Lung (tissue), 12 donors: ENCODE data around the gene TNFSF8. TPM values are rescaled to one million over a fixed set of nuclear protein-coding genes. Genes with fewer than 3 reads are reported as not detected.

Experiments used
- ATAC-seq: fragments of 200-7000 bp; cut with Tn5 transposase; one replicate; pipeline ENCODE4 v1.9.1; 2020; ENCODE audit warnings: moderate number of reproducible peaks; ENCODE audit not compliant: insufficient read depth, low FRiP score
- DNase-seq, 3 donors: peaks; one replicate each; pipeline ENCODE4 v3.0.0-alpha.2; 2013 to 2017
- H3K27ac ChIP-seq, 2 donors: one replicate each; pipeline ENCODE4 v1.5.1; 2013; ENCODE audit warnings: mild to moderate bottlenecking in 2 of 2, moderate library complexity in 2 of 2, control low read depth in 1 of 2, inconsistent platforms in 1 of 2, low read depth in 1 of 2, low read length in 1 of 2
- H3K27me3 ChIP-seq, 3 donors: one replicate each; pipeline ENCODE4 v1.5.1; 2013; ENCODE audit warnings: low read length in 2 of 3; ENCODE audit not compliant: control insufficient read depth in 3 of 3, insufficient read depth in 3 of 3
- H3K36me3 ChIP-seq, 4 donors: one replicate each; pipeline ENCODE4 v1.5.1; 2013; ENCODE audit warnings: low read length in 4 of 4, mild to moderate bottlenecking in 1 of 4, moderate library complexity in 1 of 4; ENCODE audit not compliant: control insufficient read depth in 4 of 4, insufficient read depth in 4 of 4
- H3K4me1 ChIP-seq, 5 donors: one replicate each; pipeline ENCODE4 v1.5.1; 2013; ENCODE audit warnings: low read length in 5 of 5, mild to moderate bottlenecking in 2 of 5, moderate library complexity in 1 of 5; ENCODE audit not compliant: control insufficient read depth in 5 of 5, insufficient read depth in 5 of 5
- H3K4me3 ChIP-seq: one replicate; pipeline ENCODE4 v1.5.1; 2013; ENCODE audit warnings: mild to moderate bottlenecking, control low read depth, moderate library complexity
- H3K9ac ChIP-seq, 2 donors: one replicate each; pipeline ENCODE4 v1.5.1; 2013; ENCODE audit warnings: low read length in 2 of 2, control low read depth in 1 of 2; ENCODE audit not compliant: insufficient read depth in 1 of 2
- H3K9me3 ChIP-seq, 4 donors: one replicate each; pipeline ENCODE4 v1.5.1; 2013; ENCODE audit warnings: low read length in 3 of 4, mild to moderate bottlenecking in 1 of 4, moderate library complexity in 1 of 4; ENCODE audit not compliant: control insufficient read depth in 4 of 4, insufficient read depth in 3 of 4
- WGBS, 2 donors: extraction: QIAGEN DNeasy Blood & Tissue Kit; methylation state at CpG; one replicate each; pipeline ENCODE4 v1.1.7; 2013; 5-methylcytosine and 5-hydroxymethylcytosine counted together
- polyA plus RNA-seq, 2 donors: library from polyadenylated mRNA; stranded (reverse); fragments of 200-250 nt; gene quantifications; one replicate each; pipeline ENCODE4 v1.2.1, GENCODE V29; 2013
- total RNA-seq, 2 donors: library from RNA; depleted of rRNA in 1 of 2; stranded (reverse); fragments of >200 nt in 1 of 2; gene quantifications; one replicate each; pipeline ENCODE4 v1.2.1, GENCODE V29; 2014 to 2021
- TF ChIP-seq, protein P1 (sequence below): IDR thresholded peaks from 2 replicates; pipeline ENCODE4 v1.5.1; 2012; ENCODE audit warnings: mild to moderate bottlenecking; ENCODE audit errors: control extremely low read depth, extremely low read depth
- donor health status: control.
- donor health status: control.
- donor health status: Bipolar disorder and iron deficiency.
- donor health status: healthy.
- donor health status: DM: yes; HTN: yes; CAD: no.

The TNFSF8 gene
- total and polyA plus RNA-seq, 4 donors: 0.61 to 8.7 (median 4.8) TPM

DNA sequence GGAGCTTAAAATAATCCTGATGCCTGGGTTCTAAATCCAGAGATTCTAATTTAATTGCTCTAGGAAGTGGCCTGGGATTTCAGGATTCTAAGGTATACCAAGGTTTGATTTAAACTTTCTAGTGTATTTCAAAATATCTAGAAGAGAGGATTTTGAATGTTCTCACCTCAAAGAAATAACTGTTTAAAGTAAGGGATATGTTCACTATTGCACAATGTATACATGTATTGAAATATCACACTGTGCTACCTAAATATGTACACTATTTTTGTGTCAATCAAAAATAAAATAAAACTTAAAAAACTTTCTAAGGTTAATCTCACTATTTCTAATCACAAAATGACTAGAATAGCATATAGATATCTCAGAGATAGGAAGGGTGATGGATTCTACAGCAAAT lies 34.0 kb downstream of the TNFSF8 start:
- H3K9ac ChIP-seq: no peak overlapping the region
- H3K4me3 ChIP-seq: no peak overlapping the region
- peaks cover 0 to 2% (median 0%) of the 10 kb centered on the region in 4 donors for H3K9me3 ChIP-seq
- TF ChIP-seq, protein P1, sequence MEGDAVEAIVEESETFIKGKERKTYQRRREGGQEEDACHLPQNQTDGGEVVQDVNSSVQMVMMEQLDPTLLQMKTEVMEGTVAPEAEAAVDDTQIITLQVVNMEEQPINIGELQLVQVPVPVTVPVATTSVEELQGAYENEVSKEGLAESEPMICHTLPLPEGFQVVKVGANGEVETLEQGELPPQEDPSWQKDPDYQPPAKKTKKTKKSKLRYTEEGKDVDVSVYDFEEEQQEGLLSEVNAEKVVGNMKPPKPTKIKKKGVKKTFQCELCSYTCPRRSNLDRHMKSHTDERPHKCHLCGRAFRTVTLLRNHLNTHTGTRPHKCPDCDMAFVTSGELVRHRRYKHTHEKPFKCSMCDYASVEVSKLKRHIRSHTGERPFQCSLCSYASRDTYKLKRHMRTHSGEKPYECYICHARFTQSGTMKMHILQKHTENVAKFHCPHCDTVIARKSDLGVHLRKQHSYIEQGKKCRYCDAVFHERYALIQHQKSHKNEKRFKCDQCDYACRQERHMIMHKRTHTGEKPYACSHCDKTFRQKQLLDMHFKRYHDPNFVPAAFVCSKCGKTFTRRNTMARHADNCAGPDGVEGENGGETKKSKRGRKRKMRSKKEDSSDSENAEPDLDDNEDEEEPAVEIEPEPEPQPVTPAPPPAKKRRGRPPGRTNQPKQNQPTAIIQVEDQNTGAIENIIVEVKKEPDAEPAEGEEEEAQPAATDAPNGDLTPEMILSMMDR: no peak
- H3K4me1 ChIP-seq: peaks cover 0 to 19% (median 12%) of the 10 kb centered on the region in 5 donors
- H3K27ac ChIP-seq: no peak overlapping the region
- ATAC-seq (no peak), DNase-seq (no peak)
- H3K27me3 ChIP-seq: no peaks in the 10 kb centered on the region
- H3K36me3 ChIP-seq: no peaks in the 10 kb centered on the region

DNA sequence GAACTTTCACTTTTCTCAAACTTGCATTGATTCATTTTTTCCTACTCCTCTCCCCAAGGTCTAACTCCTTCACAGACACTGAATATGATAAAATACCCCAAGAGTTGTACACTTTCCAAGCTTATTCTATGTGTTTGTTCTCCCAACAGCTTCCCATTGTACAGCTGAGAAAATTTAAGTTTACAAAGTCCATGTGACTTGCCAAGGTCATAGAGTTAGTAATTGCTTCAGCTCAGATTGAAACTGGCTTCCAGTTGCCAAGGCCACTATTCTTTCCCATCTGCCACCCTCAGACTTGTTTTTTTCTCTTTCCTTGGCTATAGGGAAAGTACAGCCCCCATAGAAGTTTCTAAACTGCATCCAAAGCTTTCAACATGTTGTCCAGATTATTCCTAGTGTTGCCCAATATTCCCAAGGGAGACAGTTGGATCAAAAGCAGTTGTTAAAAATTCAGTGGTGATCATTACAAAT lies 34.8 kb downstream of the TNFSF8 start:
- H3K4me1 ChIP-seq: peaks cover 0 to 19% (median 12%) of the 10 kb centered on the region in 5 donors
- H3K27me3 ChIP-seq: no peaks in the 10 kb centered on the region
- TF ChIP-seq, protein P1: no peak
- no peaks in the 10 kb centered on the region for H3K36me3 ChIP-seq
- peak overlapping the region in 1 of 2 donors; percentile 3 for H3K27ac ChIP-seq
- H3K4me3 ChIP-seq: no peak overlapping the region
- no peak overlapping the region for H3K9ac ChIP-seq
- peaks cover 0 to 2% (median 0%) of the 10 kb centered on the region in 4 donors for H3K9me3 ChIP-seq
- DNase-seq (peak in 2 of 3 donors; percentile 40 to 57), ATAC-seq (no peak)

DNA sequence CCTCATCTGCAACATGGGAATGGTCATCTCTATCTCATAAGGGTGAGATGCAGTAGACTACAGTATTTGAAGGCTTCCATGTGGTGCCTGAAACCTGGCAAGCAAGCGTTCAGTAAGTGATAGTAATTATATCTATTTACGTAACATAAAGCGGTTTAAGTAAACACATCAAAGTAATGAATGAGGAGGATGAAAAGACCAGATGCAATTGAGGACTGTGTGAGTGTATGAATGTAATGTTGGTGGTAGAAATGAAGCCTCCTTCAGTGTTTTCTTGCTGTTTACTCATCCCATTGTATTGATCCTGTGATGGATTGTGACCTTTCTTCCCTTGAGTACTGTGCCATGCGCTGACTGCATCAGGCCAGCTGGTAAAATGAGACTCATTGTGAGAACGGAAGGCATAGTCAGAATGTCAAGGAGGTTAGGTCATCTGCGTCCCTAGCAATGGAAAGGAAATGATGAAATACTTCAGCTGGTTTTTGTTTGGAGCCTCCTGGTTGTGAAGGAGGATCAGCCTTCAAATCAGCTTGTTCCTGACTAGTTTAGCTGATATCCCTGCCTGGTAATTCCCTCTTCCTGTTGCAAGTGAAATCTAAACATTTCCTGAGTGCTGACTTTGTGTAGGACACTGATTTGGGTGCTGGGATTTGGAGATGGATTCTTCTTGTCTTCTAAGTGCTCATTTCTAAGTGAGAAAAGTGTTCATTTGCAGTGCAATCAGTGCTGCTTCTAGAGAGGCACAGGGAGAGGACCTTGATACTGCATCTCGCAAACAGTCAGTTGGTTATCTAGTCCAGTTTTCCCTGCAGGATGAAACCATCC lies 35.6 kb downstream of the TNFSF8 start:
- H3K9ac ChIP-seq: no peak overlapping the region
- TF ChIP-seq, protein P1: no peak

More for the DNA sequence above, 35.6 kb downstream of the TNFSF8 start:
- peaks cover 0 to 2% (median 0%) of the 10 kb centered on the region in 4 donors for H3K9me3 ChIP-seq
- H3K27ac ChIP-seq: peak overlapping the region; percentile 3 to 60
- no peak overlapping the region for H3K4me3 ChIP-seq
- DNase-seq (peak; percentile 60 to 89 (median 85)), ATAC-seq (peak; percentile 52)
- no peaks in the 10 kb centered on the region for H3K36me3 ChIP-seq
- H3K4me1 ChIP-seq: peaks cover 0 to 19% (median 12%) of the 10 kb centered on the region in 5 donors
- H3K27me3 ChIP-seq: no peaks in the 10 kb centered on the region
- WGBS, 2 donors: 42 to 45% methylated on average over 7 of the region's 7 CpGs
